Measurements from ENCODE around the gene GABRG3. TPM values are rescaled to one million over a fixed set of nuclear protein-coding genes. Genes with fewer than 3 reads are reported as not detected.

Gene GABRG3
- polyA plus RNA-seq, 2 of the 4 experiments (the other 2 are of a cell fraction), result 0.08 to 0.18 TPM

GRCh38 chr15:27564656-27565055 lies 593.7 kb downstream of the GABRG3 start (continued):
- TF ChIP-seq RFX5 (IDR thresholded peaks at IDR 0.05) (no peak), TFCP2L1 (CRISPR knock-in tag; IDR thresholded peaks at IDR 0.05) (no peak), HMGXB4 (CRISPR knock-in tag; IDR thresholded peaks at IDR 0.05; ENCODE audit: borderline replicate concordance) (no peak), CBX8 (IDR thresholded peaks at IDR 0.05) (no peak)

DNA sequence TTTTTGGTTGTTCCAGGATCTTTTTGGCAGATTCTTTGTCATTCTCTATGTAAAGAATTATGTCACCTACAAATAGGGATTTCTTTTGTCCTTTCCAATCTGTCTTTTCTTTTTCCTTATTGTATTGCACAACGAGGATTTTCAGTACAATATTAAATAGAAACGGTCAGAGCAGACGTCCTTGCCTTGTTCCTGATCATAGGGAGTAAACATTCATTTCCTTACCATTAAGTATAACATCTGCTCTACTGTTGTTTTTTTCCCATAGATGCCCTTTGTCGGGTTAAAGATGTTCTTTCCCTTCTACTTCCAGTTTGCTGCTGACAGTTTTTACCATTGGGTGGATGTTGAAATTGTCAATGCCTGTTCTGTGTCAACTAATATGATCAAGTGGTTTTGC lies 599.8 kb downstream of the GABRG3 start:
- ATAC-seq, result no peak
- Histone ChIP-seq H3K4me2 (no peak overlapping the region), H3K4me3 (no peak overlapping the region), H3K9me3 (no peaks in the 10 kb centered on the region; the same call in 2 of the 3 replicates), H3K4me1 (no peaks in the 10 kb centered on the region), H3K27ac (no peak overlapping the region)
- ChIA-PET CTCF (interaction anchor here (1.1 kb wide), 1 partner anchor 355 kb away, joined by 3 read pairs; no protein-coding TSS in a partner anchor), POLR2A (no interaction called here)
- WGBS (ENCODE audit: missing lambda C conversion rate), result 4% methylated on average over 4 of the region's 4 CpGs
- TF ChIP-seq FOSL2 (IDR thresholded peaks at IDR 0.05) (no peak), FOSL2 (CRISPR knock-in tag; IDR thresholded peaks at IDR 0.05) (no peak), NR3C1 (IDR thresholded peaks at IDR 0.05) (no peak)
- no peak for FAIRE-seq
- no peak for DNase-seq (ENCODE audit: low read depth in 1 of 2, low spot score in 1 of 2)

DNA sequence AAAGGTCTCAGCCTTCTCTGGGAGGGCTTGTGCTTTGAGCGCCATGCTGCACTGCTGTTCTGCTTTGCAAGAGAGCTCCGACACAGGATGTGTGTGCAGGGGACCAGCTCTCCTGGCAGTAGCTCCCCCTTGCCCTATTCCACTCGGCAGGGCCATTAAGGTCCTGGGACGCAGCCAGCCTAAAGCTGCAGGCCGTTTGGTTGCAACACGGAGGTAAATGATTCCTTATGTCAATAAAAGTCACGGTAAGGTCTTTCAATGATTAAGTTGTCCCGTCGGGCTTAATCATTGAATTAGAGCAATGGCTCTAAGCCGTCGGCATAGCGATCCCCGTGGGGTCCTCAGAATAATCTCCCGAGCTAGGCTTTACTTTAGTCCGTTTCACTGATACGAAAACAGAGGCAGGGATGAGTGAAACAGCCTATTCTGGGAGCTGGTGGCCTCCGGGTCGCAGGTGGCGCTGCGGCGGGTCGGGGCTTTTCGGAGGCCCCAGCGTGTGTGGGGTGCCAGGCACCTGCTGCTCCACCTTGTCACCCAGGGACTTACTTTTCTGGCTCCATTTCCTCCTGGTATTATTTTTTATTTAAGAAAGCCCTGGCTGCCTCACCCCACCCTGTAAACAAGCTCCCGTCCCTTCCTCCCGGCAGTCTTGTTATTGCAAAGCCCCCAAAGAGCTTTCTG lies 603.0 kb downstream of the GABRG3 start:
- H3K4me1 ChIP-seq, result no peaks in the 10 kb centered on the region
- ChIA-PET CTCF (interaction anchor here (1.6 kb wide), 1 partner anchor 93 kb away, joined by 3 read pairs; no protein-coding TSS in a partner anchor), POLR2A (no interaction called here)
- no peak overlapping the region for H3K4me3 ChIP-seq
- TF ChIP-seq ZSCAN20 (CRISPR knock-in tag; IDR thresholded peaks at IDR 0.05) (no peak), TFCP2L1 (CRISPR knock-in tag; IDR thresholded peaks at IDR 0.05) (no peak), ESRRA (IDR thresholded peaks at IDR 0.05; ENCODE audit: borderline replicate concordance, low read length) (no peak), ZC3H11A (IDR thresholded peaks at IDR 0.05) (no peak)
- H3K27ac ChIP-seq, result no peak overlapping the region
- H3K4me2 ChIP-seq, result no peak overlapping the region
- H3K9me3 ChIP-seq, result no peaks in the 10 kb centered on the region
- 29% methylated on average over 26 of the region's 26 CpGs for WGBS (ENCODE audit: missing lambda C conversion rate)
- no peak for DNase-seq (ENCODE audit: low read depth in 1 of 2, low spot score in 1 of 2)
- ATAC-seq, result no peak
- FAIRE-seq, result no peak

- FAIRE-seq (no peak), ATAC-seq (no peak), DNase-seq (ENCODE audit: low read depth in 1 of 2, low spot score in 1 of 2) (no peak)
- Histone ChIP-seq H3K4me2 (no peak overlapping the region), H3K4me1 (no peaks in the 10 kb centered on the region), H3K4me3 (no peak overlapping the region), H3K9me3 (no peaks in the 10 kb centered on the region), H3K27ac (no peak overlapping the region)
- no peak for TF ChIP-seq JUNB (IDR thresholded peaks at IDR 0.05)
- TF ChIP-seq CHD2 (IDR thresholded peaks at IDR 0.05; ENCODE audit: low read length, partially characterized antibody), result no peak
- POLR2A ChIA-PET, result no interaction called here
- CTCF ChIA-PET, result no interaction called here
- 58% methylated on average over 20 of the region's 20 CpGs for WGBS (ENCODE audit: missing lambda C conversion rate)
These were observed 603.6 kb downstream of the GABRG3 start for GRCh38 chr15:27574541-27575054.

DNA sequence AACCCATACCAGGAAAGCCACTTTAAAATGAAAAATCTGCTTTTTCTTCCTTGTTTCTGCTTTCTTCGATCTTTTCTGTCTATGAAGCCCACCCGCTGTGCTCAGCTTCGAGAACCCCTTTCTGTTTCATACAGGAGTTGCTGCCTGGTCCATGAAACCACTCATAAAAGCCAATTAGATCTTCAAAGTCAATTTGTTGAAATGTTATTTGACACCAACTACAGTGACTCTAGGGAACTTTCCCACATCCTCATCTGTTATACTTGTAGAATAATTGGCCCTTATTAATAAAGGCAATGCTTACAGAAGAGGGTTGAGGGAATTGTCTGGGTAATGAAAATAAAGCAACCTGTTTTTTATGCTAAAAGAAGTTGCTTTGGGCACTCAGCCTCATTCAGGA lies 604.5 kb downstream of the GABRG3 start:
- CTCF ChIA-PET, result no interaction called here
- no peak for FAIRE-seq
- H3K4me1 ChIP-seq, result no peaks in the 10 kb centered on the region
- POLR2A ChIA-PET, result no interaction called here
- no peak for ATAC-seq
- WGBS (ENCODE audit: missing lambda C conversion rate), result 6% methylated on average over 3 of the region's 3 CpGs
- TF ChIP-seq RAD21 (conservative IDR thresholded peaks at IDR 0.05 in 1 of 2, IDR thresholded peaks at IDR 0.05 in 1 of 2), result no peak
- TF ChIP-seq EP300 (IDR thresholded peaks at IDR 0.05), result no peak
- no peak for TF ChIP-seq MAX (IDR thresholded peaks at IDR 0.05)
- no peak for TF ChIP-seq EHMT2 (IDR thresholded peaks at IDR 0.05; ENCODE audit: low read depth)
- TF ChIP-seq, protein P1, sequence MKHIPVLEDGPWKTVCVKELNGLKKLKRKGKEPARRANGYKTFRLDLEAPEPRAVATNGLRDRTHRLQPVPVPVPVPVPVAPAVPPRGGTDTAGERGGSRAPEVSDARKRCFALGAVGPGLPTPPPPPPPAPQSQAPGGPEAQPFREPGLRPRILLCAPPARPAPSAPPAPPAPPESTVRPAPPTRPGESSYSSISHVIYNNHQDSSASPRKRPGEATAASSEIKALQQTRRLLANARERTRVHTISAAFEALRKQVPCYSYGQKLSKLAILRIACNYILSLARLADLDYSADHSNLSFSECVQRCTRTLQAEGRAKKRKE (CRISPR knock-in tag; IDR thresholded peaks at IDR 0.05; ENCODE audit: low read depth), result no peak
- TF ChIP-seq ZSCAN20 (CRISPR knock-in tag; IDR thresholded peaks at IDR 0.05), result no peak
- no peak for TF ChIP-seq KDM5A (IDR thresholded peaks at IDR 0.05)
- TF ChIP-seq HEYL (CRISPR knock-in tag; IDR thresholded peaks at IDR 0.05), result no peak
- TF ChIP-seq CBX8 (IDR thresholded peaks at IDR 0.05), result no peak
- TF ChIP-seq HOXB5 (CRISPR knock-in tag; IDR thresholded peaks at IDR 0.05), result no peak
- DNase-seq (ENCODE audit: low read depth in 1 of 2, low spot score in 1 of 2), result no peak
- H3K9me3 ChIP-seq, result no peaks in the 10 kb centered on the region
- no peak overlapping the region for H3K4me3 ChIP-seq
- no peak overlapping the region for H3K4me2 ChIP-seq
- no peak overlapping the region for H3K27ac ChIP-seq
